ENCODE results near the gene CA5A.

Gene CA5A

GRCh38 chr16:87963400-87963799 is 27.1 kb upstream of the CA5A start:
- DNase-seq (ENCODE audit: low read depth): peak; percentile 40

GRCh38 chr16:87961623-87962022 is 25.3 kb upstream of the CA5A start:
- DNase-seq (ENCODE audit: low read depth): no peak

- no peak for DNase-seq (ENCODE audit: low read depth)
These were observed 24.5 kb upstream of the CA5A start for GRCh38 chr16:87960852-87961251.

GRCh38 chr16:87960296-87960695 is 24.0 kb upstream of the CA5A start:
- no peak for DNase-seq (ENCODE audit: low read depth)

- DNase-seq (ENCODE audit: low read depth): no peak
These were observed 23.2 kb upstream of the CA5A start for GRCh38 chr16:87959391-87959990.

- no peak for DNase-seq (ENCODE audit: low read depth)
These were observed 22.3 kb upstream of the CA5A start for GRCh38 chr16:87958632-87959031.

- DNase-seq (ENCODE audit: low read depth): no peak
These were observed 21.2 kb upstream of the CA5A start for GRCh38 chr16:87957296-87958094.

- peak; percentile 40 for DNase-seq (ENCODE audit: low read depth)
These were observed 20.3 kb upstream of the CA5A start for GRCh38 chr16:87956365-87957231.

- no peak for DNase-seq (ENCODE audit: low read depth)
These were observed 19.7 kb upstream of the CA5A start for GRCh38 chr16:87956098-87956364.

- DNase-seq (ENCODE audit: low read depth): no peak
These were observed 19.2 kb upstream of the CA5A start for GRCh38 chr16:87955302-87956097.

GRCh38 chr16:87954826-87955225 is 18.5 kb upstream of the CA5A start:
- no peak for DNase-seq (ENCODE audit: low read depth)

GRCh38 chr16:87954361-87954760 is 18.0 kb upstream of the CA5A start:
- DNase-seq (ENCODE audit: low read depth): no peak

GRCh38 chr16:87953308-87954215 is 17.2 kb upstream of the CA5A start:
- no peak for DNase-seq (ENCODE audit: low read depth)

- DNase-seq (ENCODE audit: low read depth): no peak
These were observed 16.4 kb upstream of the CA5A start for GRCh38 chr16:87952751-87953150.

- no peak for DNase-seq (ENCODE audit: low read depth)
These were observed 15.5 kb upstream of the CA5A start for GRCh38 chr16:87951552-87952538.

- peak; percentile 91 for DNase-seq (ENCODE audit: low read depth)
These were observed 14.6 kb upstream of the CA5A start, which contains the start of gene BANP for GRCh38 chr16:87950765-87951551. Gene BANP, plus strand, starts transcription at chr16:87951434. Its CDS starts 23,682 bp downstream, at chr16:87975116.

- no peak for DNase-seq (ENCODE audit: low read depth)
These were observed 12.9 kb upstream of the CA5A start for GRCh38 chr16:87949071-87949744.

GRCh38 chr16:87948735-87949070 is 12.4 kb upstream of the CA5A start:
- DNase-seq (ENCODE audit: low read depth): no peak

Measured in activated T-cell treated with anti-CD3 and anti-CD28 coated beads for 1 hour (primary cell).